ENCODE measurements around the gene PIP4K2B.
A peak's percentile ranks its signal among the peaks of the same experiment; 100 is the strongest.
"Not testable (repeated sequence)": the region's sequence is repeated elsewhere in the genome, so short reads cannot be mapped to it uniquely, and the experiment has no call there.

The PIP4K2B gene

DNA sequence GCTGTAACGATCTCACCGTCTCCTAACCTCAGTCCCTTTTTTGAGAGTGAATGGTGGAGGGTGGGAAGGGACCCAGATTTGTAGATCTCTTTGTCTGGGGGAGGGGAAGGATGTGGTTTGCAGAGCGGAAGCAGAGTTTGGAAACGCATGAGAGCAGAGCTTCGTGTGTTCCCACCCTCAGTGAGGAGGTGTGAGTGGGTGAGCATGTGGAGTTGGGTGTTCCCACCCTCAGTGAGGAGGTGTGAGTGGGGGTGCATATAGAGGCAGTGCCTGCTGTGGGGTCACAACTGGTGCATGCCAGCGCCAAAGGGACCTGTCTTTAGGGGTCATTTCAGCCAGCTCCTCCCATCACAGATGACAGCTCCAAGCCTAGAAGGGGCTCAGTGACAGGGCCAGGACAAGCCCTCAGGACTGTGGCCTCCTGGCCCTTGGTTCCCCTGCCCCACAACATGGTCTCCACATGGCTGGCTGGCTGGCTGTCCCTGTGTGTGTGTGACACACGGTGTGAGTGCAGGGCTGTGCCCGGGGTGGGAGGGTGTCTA, 71.0 kb downstream of the PIP4K2B start:
- DNase-seq, result peak; percentile 81 to 84

DNA sequence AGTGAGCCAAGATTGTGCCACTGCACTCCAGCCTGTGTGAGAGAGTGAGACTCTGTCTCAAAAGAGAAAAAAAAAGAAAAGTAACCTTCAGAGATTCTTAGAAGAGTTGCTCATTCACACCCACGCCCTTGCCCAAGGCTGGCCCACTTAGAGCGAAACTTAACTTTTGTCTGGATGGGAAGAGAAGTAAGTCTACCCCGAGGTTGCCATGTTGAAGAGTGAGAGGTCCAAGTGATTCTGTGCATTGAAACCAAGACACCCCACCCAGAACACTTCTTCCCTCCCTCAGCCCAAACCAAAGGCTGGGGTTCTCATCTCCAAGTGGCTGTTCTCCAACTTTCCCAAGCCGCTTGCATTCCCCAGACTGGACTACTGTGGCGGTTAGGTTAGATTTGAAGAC, 71.6 kb downstream of the PIP4K2B start:
- peak; percentile 53 to 66 for DNase-seq

GRCh38 chr17:38726145-38726544, 73.2 kb downstream of the PIP4K2B start:
- not testable (repeated sequence) for DNase-seq

- no peak for DNase-seq
These were observed 74.3 kb downstream of the PIP4K2B start for GRCh38 chr17:38725066-38725465.

GRCh38 chr17:38724337-38724988, 74.9 kb downstream of the PIP4K2B start:
- DNase-seq, result no peak

DNA sequence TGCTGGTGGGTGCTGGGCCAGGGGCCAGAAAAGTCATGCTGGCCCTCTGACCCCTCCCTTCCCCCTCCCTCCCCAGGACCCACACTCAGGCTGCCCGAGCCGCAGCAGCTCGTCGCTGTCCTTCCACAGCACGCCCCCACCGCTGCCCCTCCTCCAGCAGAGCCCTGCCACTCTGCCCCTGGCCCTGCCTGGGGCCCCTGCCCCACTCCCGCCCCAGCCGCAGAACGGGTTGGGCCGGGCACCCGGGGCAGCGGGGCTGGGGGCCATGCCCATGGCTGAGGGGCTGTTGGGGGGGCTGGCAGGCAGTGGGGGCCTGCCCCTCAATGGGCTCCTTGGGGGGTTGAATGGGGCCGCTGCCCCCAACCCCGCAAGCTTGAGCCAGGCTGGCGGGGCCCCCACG, 77.6 kb downstream of the PIP4K2B start:
- no peak for DNase-seq

DNA sequence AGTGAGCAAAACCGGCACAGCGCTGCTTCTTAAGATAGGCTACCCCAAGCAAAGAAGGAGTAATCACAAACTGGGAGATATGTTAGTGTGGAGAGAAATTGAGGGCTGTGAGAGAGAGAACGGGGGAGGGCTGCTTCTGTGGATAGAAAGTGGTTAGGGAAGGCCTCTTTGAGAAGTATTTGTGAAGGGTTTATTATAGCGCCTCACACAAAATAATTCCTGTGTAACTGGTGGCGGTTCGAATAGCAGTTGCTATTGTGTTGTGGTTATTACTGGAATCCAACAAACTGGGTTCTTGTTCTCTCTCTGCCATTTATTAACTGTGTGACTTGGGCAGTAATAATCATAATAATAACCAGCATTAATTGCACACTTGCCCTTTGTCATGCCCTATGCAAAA, 78.4 kb downstream of the PIP4K2B start:
- DNase-seq, result no peak

- no peak for DNase-seq
These were observed 79.3 kb downstream of the PIP4K2B start for GRCh38 chr17:38719943-38720641.

GRCh38 chr17:38719289-38719942, 79.9 kb downstream of the PIP4K2B start:
- no peak for DNase-seq

- no peak for DNase-seq
These were observed 82.1 kb downstream of the PIP4K2B start for GRCh38 chr17:38717139-38717745.

- DNase-seq, result no peak
These were observed 82.9 kb downstream of the PIP4K2B start for GRCh38 chr17:38716368-38717005.
